HepG2 (cell line): Measurements from ENCODE around the gene SERPIND1. TPM values are rescaled to one million over a fixed set of nuclear protein-coding genes. Genes with fewer than 3 reads are reported as not detected.

Experiments
- ATAC-seq: fragments of 200-7000 bp; cut with Tn5 transposase; 3 replicates; pipeline ENCODE4 v1.9.1; 2020; ENCODE audit warnings: mild to moderate bottlenecking, moderate library complexity
- BruUV-seq: library from RNA; stranded (reverse); fragments of 400-500 nt; replicated peaks from 2 replicates; lab custom pipeline; 2021; lab: Mats Ljungman, UMichigan
- CTCF ChIA-PET: fragments of 300-600 bp; formaldehyde crosslinking; extraction: SDS; loops from one replicate; lab custom pipeline; 2021; ENCODE audit warnings: low total read pairs, inconsistent platforms, low intra/inter-chr PET ratio; lab: Yijun Ruan, JAX
- POLR2A ChIA-PET: fragments of 350-600 bp; sonication (Branson Sonifier 250); formaldehyde crosslinking; loops from one replicate; lab custom pipeline; 2020; ENCODE audit warnings: antibody characterized with exemption, inconsistent platforms; lab: Yijun Ruan, JAX
- DNase-seq: peaks from one replicate; pipeline ENCODE4 v3.0.0-alpha.2; 2015; ENCODE audit warnings: low spot score
- FAIRE-seq: peaks from 3 replicates; lab custom pipeline; 2011; peaks lifted over from hg19 to GRCh38; lab: Jason Lieb, UNC
- H2AFZ ChIP-seq: one replicate; pipeline ENCODE4 v1.6.1; 2011; ENCODE audit warnings: low read length, inconsistent platforms
- H3K27ac ChIP-seq: fragments of 300-600 bp; 3 replicates; pipeline ENCODE4 v1.8.0; 2011; ENCODE audit warnings: mixed run types, mild to moderate bottlenecking, mixed read lengths, low read length, inconsistent platforms; ENCODE audit not compliant: insufficient read depth; ENCODE audit errors: extremely low read length
- H3K27me3 ChIP-seq, 2 experiments: fragments of 200-600 bp in 1 of 2; 2 replicates in 1 of 2; 3 replicates in 1 of 2; pipeline versions ENCODE4 v1.6.0 to v1.8.0; 2011; ENCODE audit warnings: low read length in 2 of 2, mild to moderate bottlenecking in 2 of 2, moderate library complexity in 2 of 2, inconsistent platforms in 1 of 2; ENCODE audit not compliant: insufficient read depth in 2 of 2, control insufficient read depth in 1 of 2
- H3K36me3 ChIP-seq, 2 experiments: fragments of 200-600 bp in 1 of 2; replicated peaks in 1 of 2; 2 replicates in 1 of 2; 3 replicates in 1 of 2; pipeline versions ENCODE4 v1.5.1 to v1.8.0; 2011; ENCODE audit warnings: low read length in 2 of 2, inconsistent platforms in 1 of 2; ENCODE audit not compliant: insufficient read depth in 2 of 2, control insufficient read depth in 1 of 2
- H3K4me1 ChIP-seq: 2 replicates; pipeline ENCODE4 v1.5.1; 2012; ENCODE audit warnings: low read length, inconsistent platforms; ENCODE audit not compliant: insufficient read depth
- H3K4me2 ChIP-seq: 2 replicates; pipeline ENCODE4 v1.6.0; 2011; ENCODE audit warnings: low read depth, low read length, inconsistent platforms
- H3K4me3 ChIP-seq, 3 experiments: fragments of 200-600 bp in 1 of 3; sonication (generic), shearing (Covaris generic) in 1 of 3; replicated peaks in 1 of 3; 2 replicates each; pipeline ENCODE4 v1.5.1; 2011 to 2016; ENCODE audit warnings: low read length in 3 of 3, inconsistent platforms in 2 of 3, low read depth in 2 of 3, mild to moderate bottlenecking in 2 of 3, control low read depth in 1 of 3, mixed read lengths in 1 of 3; ENCODE audit not compliant: insufficient read depth in 1 of 3
- H3K79me2 ChIP-seq: one replicate; pipeline ENCODE4 v1.6.1; 2011; ENCODE audit warnings: low read length, inconsistent platforms; ENCODE audit not compliant: insufficient read depth
- H3K9ac ChIP-seq: 2 replicates; pipeline ENCODE4 v1.6.0; 2011; ENCODE audit warnings: mild to moderate bottlenecking, low read depth, low read length, inconsistent platforms; ENCODE audit not compliant: insufficient read depth
- H3K9me3 ChIP-seq: 2 replicates; pipeline ENCODE4 v1.5.1; 2012; ENCODE audit warnings: mild to moderate bottlenecking, low read length
- H4K20me1 ChIP-seq: 2 replicates; pipeline ENCODE4 v1.6.0; 2011; ENCODE audit warnings: inconsistent platforms, mild to moderate bottlenecking, low read length, moderate library complexity; ENCODE audit not compliant: insufficient read depth
- CHD2 ChIP-seq: IDR thresholded peaks from 2 replicates; pipeline ENCODE4 v1.6.1; 2011; ENCODE audit warnings: low read depth, low read length, improper control_type of control experiment
- FOSL2 ChIP-seq: sonication (generic); formaldehyde crosslinking; IDR thresholded peaks from 2 replicates; pipeline ENCODE4 v1.4.0; 2020; ENCODE audit warnings: missing genetic modification reagents
- FOXK2 ChIP-seq: fragments of 450-650 bp; IDR thresholded peaks from 2 replicates; pipeline ENCODE4 v1.6.1; 2016
- ISX ChIP-seq: sonication (generic); formaldehyde crosslinking; conservative IDR thresholded peaks from 2 replicates; pipeline ENCODE4 v1.5.0; 2020; ENCODE audit warnings: missing genetic modification reagents
- MAFK ChIP-seq, 2 experiments: IDR thresholded peaks in 1 of 2; conservative IDR thresholded peaks in 1 of 2; 2 replicates each; pipeline ENCODE4 v1.6.1; 2011; ENCODE audit warnings: improper control_type of control experiment in 2 of 2, low read length in 2 of 2
- NFKBIZ ChIP-seq: IDR thresholded peaks from 2 replicates; pipeline ENCODE4 v1.6.1; 2018; ENCODE audit warnings: missing genetic modification reagents, missing compliant biosample characterization
- NKX3-1 ChIP-seq: sonication (generic); formaldehyde crosslinking; IDR thresholded peaks from 2 replicates; pipeline ENCODE4 v1.5.0; 2020; ENCODE audit warnings: missing genetic modification reagents
- POLR2A ChIP-seq, 2 experiments: IDR thresholded peaks; 2 replicates each; pipeline ENCODE4 v1.6.1; 2011; ENCODE audit warnings: low read depth in 2 of 2, low read length in 2 of 2, mild to moderate bottlenecking in 1 of 2, moderate library complexity in 1 of 2; ENCODE audit not compliant: insufficient read depth in 1 of 2
- REXO4 ChIP-seq: sonication (generic); formaldehyde crosslinking; IDR thresholded peaks from 2 replicates; pipeline ENCODE4 v1.8.0; 2022; ENCODE audit warnings: missing genetic modification reagents, mild to moderate bottlenecking, borderline replicate concordance
- SIX4 ChIP-seq: sonication (generic); formaldehyde crosslinking; IDR thresholded peaks from 2 replicates; pipeline ENCODE4 v1.4.0; 2020; ENCODE audit warnings: missing genetic modification reagents
- SNAI1 ChIP-seq: sonication (generic); formaldehyde crosslinking; IDR thresholded peaks from 2 replicates; pipeline ENCODE4 v1.5.0; 2020; ENCODE audit warnings: mild to moderate bottlenecking, missing genetic modification reagents, borderline replicate concordance
- ZNF331 ChIP-seq: sonication (generic); formaldehyde crosslinking; IDR thresholded peaks from 2 replicates; pipeline ENCODE4 v1.4.0; 2020; ENCODE audit warnings: missing genetic modification reagents
- ZNF619 ChIP-seq: sonication (generic); formaldehyde crosslinking; IDR thresholded peaks from 2 replicates; pipeline ENCODE4 v1.4.0; 2020; ENCODE audit warnings: mild to moderate bottlenecking, missing genetic modification reagents
- ZNF768 ChIP-seq: sonication (generic); formaldehyde crosslinking; IDR thresholded peaks from 2 replicates; pipeline ENCODE4 v1.4.0; 2020; ENCODE audit warnings: missing genetic modification reagents
- ZNF775 ChIP-seq: sonication (generic); formaldehyde crosslinking; IDR thresholded peaks from 2 replicates; pipeline ENCODE4 v1.4.0; 2020; ENCODE audit warnings: missing genetic modification reagents, mild to moderate bottlenecking, moderate library complexity, borderline replicate concordance
- ZNF782 ChIP-seq: sonication (generic); formaldehyde crosslinking; IDR thresholded peaks from 2 replicates; pipeline ENCODE4 v1.4.0; 2020; ENCODE audit warnings: missing genetic modification reagents, mild to moderate bottlenecking, borderline replicate concordance
- WGBS: methylation state at CpG from one replicate; pipeline ENCODE4 v1.1.6; 2017; ENCODE audit warnings: low lambda C conversion rate; 5-methylcytosine and 5-hydroxymethylcytosine counted together
- in situ Hi-C: cut with HindIII; loops from 2 replicates; pipeline ENCODE4 v1.10.0; 2017; ENCODE audit warnings: low pct_unique_long_range_greater_than_20kb; ENCODE audit not compliant: extremely low pct_ligation_motif_present
- intact Hi-C: fragments of 100-400 bp; cut with micrococcal nuclease; formaldehyde crosslinking; loops from one replicate; pipeline ENCODE4 v1.10.0; 2022; ENCODE audit not compliant: unreplicated experiment
- polyA plus RNA-seq, 8 experiments: library from polyadenylated mRNA; depleted of rRNA in 3 of 8; stranded (reverse) in 7 of 8; unstranded in 1 of 8; fragments of >200 nt; fragmentation: Illumina TruSeq in 4 of 8; extraction: Trizol in 4 of 8; gene quantifications; 2 replicates each; pipeline versions ENCODE4 v1.2.1 to v1.2.3, GENCODE V29; 2011 to 2016; ENCODE audit warnings: low read depth in 4 of 8, missing spikeins in 1 of 8, mixed read lengths in 1 of 8; ENCODE audit not compliant: insufficient read depth in 1 of 8
- total RNA-seq, 5 experiments: library from RNA; depleted of rRNA; stranded (reverse); fragments of >200 nt; fragmentation: Illumina TruSeq; extraction: Trizol; gene quantifications; 2 replicates each; pipeline ENCODE4 v1.2.3, GENCODE V29; 2016; ENCODE audit warnings: low read depth in 1 of 5

Gene SERPIND1
- total and polyA plus RNA-seq, 2 of the 13 experiments (the other 11 are each of a cell fraction or from before 2014, with no cell fraction given), result 111 to 350 TPM

DNA sequence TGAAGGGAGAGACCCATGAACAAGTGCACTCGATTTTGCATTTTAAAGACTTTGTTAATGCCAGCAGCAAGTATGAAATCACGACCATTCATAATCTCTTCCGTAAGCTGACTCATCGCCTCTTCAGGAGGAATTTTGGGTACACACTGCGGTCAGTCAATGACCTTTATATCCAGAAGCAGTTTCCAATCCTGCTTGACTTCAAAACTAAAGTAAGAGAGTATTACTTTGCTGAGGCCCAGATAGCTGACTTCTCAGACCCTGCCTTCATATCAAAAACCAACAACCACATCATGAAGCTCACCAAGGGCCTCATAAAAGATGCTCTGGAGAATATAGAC, 5.9 kb downstream of the SERPIND1 start:
- DNase-seq (no peak), FAIRE-seq (no peak), ATAC-seq (no peak)
- ChIA-PET CTCF (no interaction called here), POLR2A (interaction anchor here (9.0 kb wide), 1 partner anchor 7 kb away, joined by 172 read pairs; no protein-coding TSS in a partner anchor)
- H3K27ac ChIP-seq, result no peak overlapping the region
- H3K36me3 ChIP-seq, result peaks cover 23 to 62% of the 10 kb centered on the region in 2 experiments
- in situ Hi-C loops, result no loop called here
- peaks cover 24% of the 10 kb centered on the region for H4K20me1 ChIP-seq
- no peak overlapping the region for H3K4me3 ChIP-seq
- H3K9ac ChIP-seq, result no peak overlapping the region
- H3K4me2 ChIP-seq, result peak overlapping the region; percentile 34
- H3K79me2 ChIP-seq, result peaks cover 79% of the 10 kb centered on the region
- intact Hi-C loops, result loop anchor here (5.0 to 10.0 kb wide), 2 partner anchors 78 to 175 kb away; partner anchors contain the start of genes PI4KA and SNAP29
- no peaks in the 10 kb centered on the region for H3K27me3 ChIP-seq
- 93% methylated on average over 5 of the region's 5 CpGs for WGBS
- no TSS peak for BruUV-seq
- peaks cover 93% of the 10 kb centered on the region for H3K4me1 ChIP-seq
- TF ChIP-seq FOXK2, result no peak
- no peak for TF ChIP-seq ZNF768 (CRISPR knock-in tag)
- TF ChIP-seq REXO4 (CRISPR knock-in tag), result no peak
- no peak for TF ChIP-seq SIX4 (CRISPR knock-in tag)
- peak in 1 of 2 experiments; percentile 10; a peak in 1 of 4 replicates for TF ChIP-seq POLR2A (IDR thresholded peaks at IDR 0.05; ENCODE audit: insufficient read depth in 1 of 2, low read depth in 2 of 2, low read length in 2 of 2)
- no peak for TF ChIP-seq ZNF619 (CRISPR knock-in tag)
- no peak for TF ChIP-seq NFKBIZ (CRISPR knock-in tag)
- TF ChIP-seq CHD2, result no peak
- TF ChIP-seq FOSL2 (CRISPR knock-in tag), result peak; percentile 13; the same call in 1 of the 2 replicates
- no peak for TF ChIP-seq ISX (CRISPR knock-in tag)
- 0 out of 4 replicates have a peak, but pooled peaks of 1 of the 2 experiments have one; percentile 7 for TF ChIP-seq MAFK (conservative IDR thresholded peaks at IDR 0.05 in 1 of 2, IDR thresholded peaks at IDR 0.05 in 1 of 2; ENCODE audit: low read length in 2 of 2)
- no peak for TF ChIP-seq ZNF331
- TF ChIP-seq ZNF782 (CRISPR knock-in tag), result no peak
- no peak for TF ChIP-seq ZNF775
- no peak for TF ChIP-seq SNAI1 (CRISPR knock-in tag)
- TF ChIP-seq NKX3-1 (CRISPR knock-in tag), result no peak
- no peak overlapping the region for H2AFZ ChIP-seq
- no peaks in the 10 kb centered on the region for H3K9me3 ChIP-seq
